Caco-2 (cell line): ENCODE results near the gene PIK3C2G. TPM values are rescaled to one million over a fixed set of nuclear protein-coding genes. Genes with fewer than 3 reads are reported as not detected.

ENCODE experiments used
- BruUV-seq: library from RNA; stranded (reverse); fragments of 400-500 nt; replicated peaks from 2 replicates; lab custom pipeline; 2021; lab: Mats Ljungman, UMichigan
- CTCF ChIA-PET: fragments of 300-600 bp; sonication (Branson Sonifier 250); formaldehyde crosslinking; loops from one replicate; lab custom pipeline; 2022; ENCODE audit warnings: antibody characterized with exemption; lab: Charles Lee
- POLR2A ChIA-PET: fragments of 300-600 bp; sonication (Branson Sonifier 250); formaldehyde crosslinking; loops from one replicate; lab custom pipeline; 2022; ENCODE audit warnings: antibody characterized with exemption; lab: Charles Lee
- DNase-seq, 2 experiments: peaks; one replicate each; pipeline versions ENCODE4 v3.0.0 to v3.0.0-alpha.2; 2020 to 2022
- H3K27me3 ChIP-seq: replicated peaks from 2 replicates; pipeline ENCODE4 v1.6.0; 2011; ENCODE audit warnings: low read length; ENCODE audit not compliant: control insufficient read depth, insufficient read depth
- H3K36me3 ChIP-seq: 2 replicates; pipeline ENCODE4 v1.5.1; 2011; ENCODE audit warnings: low read length; ENCODE audit not compliant: control insufficient read depth, insufficient read depth
- H3K4me1 ChIP-seq: fragments of 250-450 bp; sonication (Bioruptor Pico); 2 replicates; pipeline ENCODE4 v1.5.1; 2020; ENCODE audit warnings: mild to moderate bottlenecking
- H3K4me3 ChIP-seq: 2 replicates; pipeline ENCODE4 v1.5.1; 2011; ENCODE audit warnings: low read depth, mild to moderate bottlenecking, control low read depth, low read length
- H3K9me3 ChIP-seq: fragments of 250-450 bp; sonication (Bioruptor Pico); 2 replicates; pipeline ENCODE4 v1.5.1; 2020; ENCODE audit warnings: mild to moderate bottlenecking, moderate library complexity
- H3K27ac Mint-ChIP-seq: one replicate; pipeline ENCODE4 v1.8.0; 2022; ENCODE audit warnings: mixed read lengths; ENCODE audit not compliant: unreplicated experiment
- H3K27me3 Mint-ChIP-seq: one replicate; pipeline ENCODE4 v1.8.0; 2022; ENCODE audit warnings: mixed read lengths; ENCODE audit not compliant: insufficient read depth, unreplicated experiment
- H3K36me3 Mint-ChIP-seq: one replicate; pipeline ENCODE4 v1.8.0; 2022; ENCODE audit warnings: mild to moderate bottlenecking, mixed read lengths; ENCODE audit not compliant: insufficient read depth, unreplicated experiment
- H3K4me1 Mint-ChIP-seq: one replicate; pipeline ENCODE4 v1.8.0; 2022; ENCODE audit warnings: low read depth, mixed read lengths; ENCODE audit not compliant: unreplicated experiment
- H3K4me3 Mint-ChIP-seq: one replicate; pipeline ENCODE4 v1.8.0; 2022; ENCODE audit warnings: mild to moderate bottlenecking, moderate library complexity, mixed read lengths; ENCODE audit not compliant: unreplicated experiment
- H3K9me3 Mint-ChIP-seq: one replicate; pipeline ENCODE4 v1.8.0; 2022; ENCODE audit warnings: mixed read lengths; ENCODE audit not compliant: unreplicated experiment
- CTCF ChIP-seq, 2 experiments: fragments of 200-600 bp in 1 of 2; IDR thresholded peaks; 1 replicate in 1 of 2; 2 replicates in 1 of 2; pipeline versions ENCODE4 v1.5.1 to v1.8.0; 2011 to 2022; ENCODE audit warnings: antibody characterized with exemption in 1 of 2, control low read depth in 1 of 2, inconsistent platforms in 1 of 2, low read depth in 1 of 2, low read length in 1 of 2, mild to moderate bottlenecking in 1 of 2, moderate library complexity in 1 of 2; ENCODE audit not compliant: insufficient read depth in 1 of 2, severe bottlenecking in 1 of 2, unreplicated experiment in 1 of 2
- intact Hi-C: fragments of 100-400 bp; cut with micrococcal nuclease; formaldehyde crosslinking; loops from one replicate; pipeline ENCODE4 v1.10.0; 2022; ENCODE audit not compliant: unreplicated experiment
- total RNA-seq: library from RNA; stranded (reverse); gene quantifications from 2 replicates; pipeline ENCODE4 v1.2.3, GENCODE V29; 2022

The PIK3C2G gene
- total RNA-seq, 1 experiment from 2014 or later = not detected

- Histone ChIP-seq H3K9me3 (no peaks in the 10 kb centered on the region), H3K4me3 (no peak overlapping the region), H3K36me3 (no peaks in the 10 kb centered on the region), H3K27me3 (no peaks in the 10 kb centered on the region), H3K4me1 (no peaks in the 10 kb centered on the region)
- no peaks in the 10 kb centered on the region for H3K9me3 Mint-ChIP-seq
- CTCF ChIA-PET = no interaction called here
- TF ChIP-seq CTCF (IDR thresholded peaks at IDR 0.05; ENCODE audit: insufficient read depth in 1 of 2, low read depth in 1 of 2, low read length in 1 of 2, severe bottlenecking in 1 of 2, unreplicated experiment in 1 of 2) = no peak
- POLR2A ChIA-PET = no interaction called here
- no peaks in the 10 kb centered on the region for H3K36me3 Mint-ChIP-seq
- no peaks in the 10 kb centered on the region for H3K4me1 Mint-ChIP-seq
- H3K4me3 Mint-ChIP-seq = no peak overlapping the region
- intact Hi-C loops = no loop called here
- H3K27me3 Mint-ChIP-seq = peaks cover 11% of the 10 kb centered on the region
- no TSS peak for BruUV-seq
- no peak overlapping the region for H3K27ac Mint-ChIP-seq
- DNase-seq = no peak
Measured at GRCh38 chr12:18457362-18457761, 196.0 kb downstream of the PIK3C2G start.

GRCh38 chr12:18461758-18462157, 200.4 kb downstream of the PIK3C2G start:
- TF ChIP-seq CTCF (IDR thresholded peaks at IDR 0.05; ENCODE audit: insufficient read depth in 1 of 2, low read depth in 1 of 2, low read length in 1 of 2, severe bottlenecking in 1 of 2, unreplicated experiment in 1 of 2) = no peak
- H3K9me3 Mint-ChIP-seq = no peaks in the 10 kb centered on the region
- no peaks in the 10 kb centered on the region for H3K36me3 Mint-ChIP-seq
- Histone ChIP-seq H3K36me3 (no peaks in the 10 kb centered on the region), H3K4me1 (no peaks in the 10 kb centered on the region), H3K27me3 (no peaks in the 10 kb centered on the region), H3K9me3 (no peaks in the 10 kb centered on the region), H3K4me3 (no peak overlapping the region)
- BruUV-seq = no TSS peak
- no peak for DNase-seq
- ChIA-PET CTCF (no interaction called here), POLR2A (no interaction called here)
- intact Hi-C loops = no loop called here
- H3K27ac Mint-ChIP-seq = no peak overlapping the region
- H3K4me3 Mint-ChIP-seq = no peak overlapping the region
- no peaks in the 10 kb centered on the region for H3K4me1 Mint-ChIP-seq
- peaks cover 10% of the 10 kb centered on the region for H3K27me3 Mint-ChIP-seq

- DNase-seq = no peak
- Mint-ChIP-seq H3K36me3 (no peaks in the 10 kb centered on the region), H3K27ac (no peak overlapping the region), H3K27me3 (peaks cover 9% of the 10 kb centered on the region), H3K4me3 (no peak overlapping the region), H3K9me3 (no peaks in the 10 kb centered on the region), H3K4me1 (no peaks in the 10 kb centered on the region)
- Histone ChIP-seq H3K27me3 (no peaks in the 10 kb centered on the region), H3K36me3 (no peaks in the 10 kb centered on the region), H3K4me3 (no peak overlapping the region), H3K9me3 (no peaks in the 10 kb centered on the region), H3K4me1 (no peaks in the 10 kb centered on the region)
- ChIA-PET CTCF (no interaction called here), POLR2A (no interaction called here)
- no peak for TF ChIP-seq CTCF (IDR thresholded peaks at IDR 0.05; ENCODE audit: insufficient read depth in 1 of 2, low read depth in 1 of 2, low read length in 1 of 2, severe bottlenecking in 1 of 2, unreplicated experiment in 1 of 2)
- BruUV-seq = no TSS peak
- intact Hi-C loops = no loop called here
Measured at GRCh38 chr12:18462442-18462841, 201.1 kb downstream of the PIK3C2G start.
